SK-N-SH (cell line): ENCODE measurements around the gene TXNDC11. TPM values are rescaled to one million over a fixed set of nuclear protein-coding genes. Genes with fewer than 3 reads are reported as not detected.

Experiments used
- CTCF ChIA-PET: fragments of 300-600, 350-600 bp; formaldehyde crosslinking; extraction: SDS; loops from one replicate; lab custom pipeline; 2021; lab: Yijun Ruan, JAX
- POLR2A ChIA-PET: fragments of 350-600 bp; sonication (Branson Sonifier 250); formaldehyde crosslinking; extraction: SDS; loops from one replicate; lab custom pipeline; 2020; ENCODE audit warnings: antibody characterized with exemption, inconsistent platforms; lab: Yijun Ruan, JAX
- DNase-seq: peaks from one replicate; pipeline ENCODE4 v3.0.0; 2012
- H2AFZ ChIP-seq: fragments of 200-600 bp; sonication (generic); 2 replicates; pipeline ENCODE4 v1.8.1; 2016; ENCODE audit warnings: antibody characterized with exemption, mild to moderate bottlenecking, low read depth
- H3F3A ChIP-seq: fragments of 200-600 bp; sonication (generic); replicated peaks from 2 replicates; pipeline ENCODE3; 2016; ENCODE audit warnings: antibody characterized with exemption, mild to moderate bottlenecking; ENCODE audit not compliant: insufficient read depth
- H3K27ac ChIP-seq, 2 experiments: fragments of 200-500 bp in 1 of 2; fragments of 200-600 bp in 1 of 2; sonication (Bioruptor generic) in 1 of 2; sonication (generic), shearing (Covaris generic) in 1 of 2; 2 replicates each; pipeline versions ENCODE4 v1.5.1 to v1.6.1; 2014 to 2016; ENCODE audit warnings: low read depth in 2 of 2, inconsistent platforms in 1 of 2, low read length in 1 of 2, mild to moderate bottlenecking in 1 of 2, mixed read lengths in 1 of 2
- H3K27me3 ChIP-seq: fragments of 200-600 bp; sonication (generic), shearing (Covaris generic); 2 replicates; pipeline ENCODE4 v1.6.1; 2016; ENCODE audit warnings: mixed run types; ENCODE audit not compliant: insufficient read depth
- H3K36me3 ChIP-seq, 2 experiments: fragments of 200-500 bp in 1 of 2; fragments of 200-600 bp in 1 of 2; sonication (Bioruptor generic) in 1 of 2; sonication (generic) in 1 of 2; replicated peaks in 1 of 2; 2 replicates each; pipeline versions ENCODE3 to v1.5.1; 2014 to 2016; ENCODE audit warnings: low read length in 1 of 2, mild to moderate bottlenecking in 1 of 2; ENCODE audit not compliant: insufficient read depth in 2 of 2, control insufficient read depth in 1 of 2
- H3K4me1 ChIP-seq, 2 experiments: fragments of 200-500 bp in 1 of 2; fragments of 200-600 bp in 1 of 2; sonication (Bioruptor generic) in 1 of 2; sonication (generic), shearing (Covaris generic) in 1 of 2; 2 replicates each; pipeline versions ENCODE4 v1.5.1 to v1.6.1; 2014 to 2016; ENCODE audit warnings: low read depth in 1 of 2, low read length in 1 of 2, mixed run types in 1 of 2; ENCODE audit not compliant: insufficient read depth in 2 of 2, control insufficient read depth in 1 of 2
- H3K4me2 ChIP-seq: fragments of 200-600 bp; sonication (generic), shearing (Covaris generic); 2 replicates; pipeline ENCODE4 v1.6.1; 2017; ENCODE audit warnings: mixed run types
- H3K4me3 ChIP-seq, 2 experiments: fragments of 200-500 bp in 1 of 2; fragments of 200-600 bp in 1 of 2; sonication (Bioruptor generic) in 1 of 2; sonication (generic), shearing (Covaris generic) in 1 of 2; 2 replicates each; pipeline versions ENCODE4 v1.5.1 to v1.8.1; 2014 to 2016; ENCODE audit warnings: low read depth in 2 of 2, inconsistent platforms in 1 of 2, low read length in 1 of 2, mild to moderate bottlenecking in 1 of 2, mixed read lengths in 1 of 2, moderate library complexity in 1 of 2
- H3K79me2 ChIP-seq: fragments of 200-600 bp; sonication (generic); 2 replicates; pipeline ENCODE4 v1.8.1; 2017; ENCODE audit warnings: mild to moderate bottlenecking; ENCODE audit not compliant: insufficient read depth
- H3K9ac ChIP-seq: fragments of 200-600 bp; sonication (generic); 2 replicates; pipeline ENCODE4 v1.6.1; 2017; ENCODE audit warnings: mixed run types
- H3K9me2 ChIP-seq: fragments of 200-600 bp; sonication (generic); 2 replicates; pipeline ENCODE4 v1.6.1; 2017; ENCODE audit warnings: mixed run types
- H3K9me3 ChIP-seq: fragments of 200-600 bp; sonication (generic); 2 replicates; pipeline ENCODE4 v1.6.1; 2017; ENCODE audit warnings: mixed run types, mild to moderate bottlenecking, moderate library complexity
- H4K20me1 ChIP-seq: fragments of 200-600 bp; sonication (generic); 2 replicates; pipeline ENCODE4 v1.6.1; 2017; ENCODE audit warnings: mild to moderate bottlenecking, mixed run types; ENCODE audit not compliant: insufficient read depth
- ELF1 ChIP-seq: IDR thresholded peaks from 2 replicates; pipeline ENCODE4 v1.4.0; 2012
- FOSL2 ChIP-seq: IDR thresholded peaks from 2 replicates; pipeline ENCODE4 v1.4.0; 2012; ENCODE audit warnings: low read depth, mild to moderate bottlenecking, moderate library complexity, borderline replicate concordance
- FOXJ3 ChIP-seq: sonication (generic); formaldehyde crosslinking; IDR thresholded peaks from 2 replicates; pipeline ENCODE4 v1.5.1; 2020; ENCODE audit warnings: mild to moderate bottlenecking, missing genetic modification reagents
- FOXM1 ChIP-seq: IDR thresholded peaks from 2 replicates; pipeline ENCODE4 v1.4.0; 2012; ENCODE audit warnings: low read depth, mild to moderate bottlenecking
- GABPA ChIP-seq: IDR thresholded peaks from 2 replicates; pipeline ENCODE4 v1.4.0; 2012; ENCODE audit warnings: low read depth, mild to moderate bottlenecking
- MEF2A ChIP-seq: IDR thresholded peaks from 2 replicates; pipeline ENCODE4 v1.4.0; 2012; ENCODE audit warnings: low read depth, borderline replicate concordance
- MXI1 ChIP-seq: IDR thresholded peaks from 2 replicates; pipeline ENCODE4 v1.6.1; 2012; ENCODE audit warnings: mild to moderate bottlenecking, low read depth, low read length, improper control_type of control experiment
- PBX3 ChIP-seq: IDR thresholded peaks from 2 replicates; pipeline ENCODE4; 2012
- POLR2AphosphoS5 ChIP-seq: IDR thresholded peaks from 2 replicates; pipeline ENCODE4 v1.6.1; 2012; ENCODE audit warnings: low read depth, low read length
- RAD21 ChIP-seq: IDR thresholded peaks from 2 replicates; pipeline ENCODE4 v1.6.1; 2012; ENCODE audit warnings: mild to moderate bottlenecking, low read length
- RCOR1 ChIP-seq: fragments of 150-350 bp; IDR thresholded peaks from 2 replicates; pipeline ENCODE4 v1.6.1; 2017; ENCODE audit warnings: antibody characterized with exemption, low read length
- RFX5 ChIP-seq: IDR thresholded peaks from 2 replicates; pipeline ENCODE4 v1.6.1; 2012; ENCODE audit warnings: mild to moderate bottlenecking, improper control_type of control experiment, low read length
- SMC3 ChIP-seq: IDR thresholded peaks from 2 replicates; pipeline ENCODE4 v1.6.1; 2012; ENCODE audit warnings: low read depth, low read length, improper control_type of control experiment
- TEAD4 ChIP-seq: IDR thresholded peaks from 2 replicates; pipeline ENCODE4 v1.4.0; 2012; ENCODE audit warnings: mild to moderate bottlenecking, borderline replicate concordance; ENCODE audit not compliant: insufficient read depth
- YY1 ChIP-seq: IDR thresholded peaks from 2 replicates; pipeline ENCODE4 v1.4.0; 2012; ENCODE audit warnings: low read depth, mild to moderate bottlenecking
- ZBTB33 ChIP-seq: IDR thresholded peaks from 2 replicates; pipeline ENCODE4 v1.4.0; 2012; ENCODE audit warnings: low read depth, borderline replicate concordance
- WGBS: methylation state at CpG from one replicate; pipeline ENCODE4 v1.1.6; 2017; ENCODE audit warnings: low lambda C conversion rate; 5-methylcytosine and 5-hydroxymethylcytosine counted together
- polyA plus RNA-seq, 3 experiments: library from polyadenylated mRNA; depleted of rRNA; stranded (reverse); fragments of >200 nt; gene quantifications; 2 replicates each; pipeline ENCODE4 v1.2.3, GENCODE V29; 2012
- TF ChIP-seq, protein P1 (sequence below): fragments of 150-350 bp; IDR thresholded peaks from 2 replicates; pipeline ENCODE4 v1.6.1; 2017; ENCODE audit warnings: antibody characterized with exemption, low read length, low read depth, borderline replicate concordance
- TF ChIP-seq, protein P2 (sequence below): IDR thresholded peaks from 2 replicates; pipeline ENCODE4 v1.4.0; 2012; ENCODE audit warnings: low read depth

The TXNDC11 gene
- polyA plus RNA-seq, 1 of the 3 experiments (the other 2 are of a cell fraction) = 37.0 TPM

DNA sequence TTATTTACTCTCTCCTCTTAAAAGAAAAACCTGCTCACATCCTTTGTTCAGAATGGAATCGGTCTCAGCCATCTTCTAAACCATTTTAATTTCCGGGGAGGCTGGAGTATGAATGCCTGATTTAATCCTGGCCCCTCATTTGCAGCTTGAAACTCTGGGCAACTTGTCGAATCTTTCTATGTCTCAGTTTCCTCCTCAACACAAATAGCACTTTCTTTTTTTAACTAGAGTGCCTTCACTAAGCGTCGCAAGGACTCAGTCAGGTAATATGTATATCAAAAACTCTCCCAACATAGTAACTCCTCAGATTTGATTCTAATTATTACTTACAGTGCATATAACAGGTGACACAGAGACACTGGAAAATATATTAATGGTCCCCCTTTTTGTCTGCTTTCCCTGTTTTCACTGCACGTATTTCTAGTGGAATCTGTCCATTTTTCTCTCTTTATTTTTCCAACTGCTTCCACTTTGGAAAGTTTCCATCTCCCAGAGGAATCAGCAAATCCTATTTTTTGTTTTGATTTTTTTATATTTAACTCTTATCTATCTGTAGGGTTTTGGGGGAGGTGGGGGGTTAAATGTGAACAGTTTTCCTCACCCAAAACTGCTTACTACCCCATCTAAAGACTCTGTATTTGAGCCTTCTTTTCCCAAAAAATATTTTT is 55.8 kb downstream of the TXNDC11 start:
- Histone ChIP-seq H3K4me1 (peaks cover 6 to 19% of the 10 kb centered on the region in 2 experiments; a peak in 3 of 4 replicates), H3K27me3 (no peaks in the 10 kb centered on the region), H3K27ac (peak overlapping the region in 1 of 2 experiments; percentile 11; a peak in 1 of 4 replicates), H3K4me3 (no peak overlapping the region), H2AFZ (no peak overlapping the region), H3K9ac (no peak overlapping the region), H3F3A (peaks cover 22% of the 10 kb centered on the region), H3K9me3 (no peaks in the 10 kb centered on the region), H3K79me2 (peaks cover 26% of the 10 kb centered on the region), H4K20me1 (peaks cover 20% of the 10 kb centered on the region), H3K36me3 (peaks cover 55 to 64% of the 10 kb centered on the region in 2 experiments), H3K9me2 (no peaks in the 10 kb centered on the region), H3K4me2 (no peak overlapping the region)
- POLR2A ChIA-PET = no interaction called here
- no peak for TF ChIP-seq TEAD4
- no peak for TF ChIP-seq POLR2AphosphoS5
- TF ChIP-seq RAD21 = no peak
- no peak for TF ChIP-seq FOXJ3 (CRISPR knock-in tag)
- no peak for TF ChIP-seq FOSL2
- WGBS = 88% methylated on average over 6 of the region's 6 CpGs
- DNase-seq = no peak
- CTCF ChIA-PET = interaction anchor here (1.9 kb wide), 1 partner anchor 291 kb away, joined by 4 read pairs; no protein-coding TSS in a partner anchor

DNA sequence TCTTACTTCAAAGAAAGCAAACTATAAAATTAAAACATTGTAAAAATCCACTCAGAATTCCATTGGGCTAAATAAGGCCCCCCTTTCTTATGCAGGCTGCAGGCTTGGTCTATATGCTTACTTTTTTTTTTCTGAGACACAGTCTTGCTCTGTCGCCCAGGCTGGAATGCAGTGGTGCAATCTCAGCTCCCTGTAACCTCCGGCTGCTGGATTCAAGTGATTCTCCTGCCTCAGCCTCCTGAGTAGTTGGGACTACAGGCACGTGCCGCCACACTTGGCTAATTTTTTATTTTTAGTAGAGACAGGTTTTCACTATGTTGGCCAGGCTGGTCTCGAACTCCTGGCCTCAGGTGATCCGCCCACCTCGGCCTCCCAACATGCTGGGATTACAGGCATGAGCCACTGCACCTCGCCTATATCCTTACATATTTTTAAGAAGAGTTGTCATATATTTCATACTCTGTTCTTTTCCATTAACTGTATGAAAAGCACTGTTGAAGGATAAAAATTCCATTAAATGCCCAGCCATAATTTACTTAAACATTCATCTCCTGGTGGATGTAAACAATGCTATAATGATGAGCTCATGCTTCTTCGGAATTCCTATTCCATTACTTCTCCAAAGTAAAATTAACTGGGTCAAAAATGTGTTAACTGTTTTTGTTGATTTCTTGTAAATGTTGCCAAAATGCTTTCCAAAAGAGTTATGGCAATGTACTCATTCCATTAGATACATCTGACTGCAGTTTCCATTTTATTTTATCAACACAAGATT is 56.6 kb downstream of the TXNDC11 start:
- H4K20me1 ChIP-seq = peaks cover 29% of the 10 kb centered on the region
- no peaks in the 10 kb centered on the region for H3K27me3 ChIP-seq
- H3K9me3 ChIP-seq = no peaks in the 10 kb centered on the region
- no peak overlapping the region for H2AFZ ChIP-seq
- 88% methylated on average over 9 of the region's 9 CpGs for WGBS
- H3K4me2 ChIP-seq = no peak overlapping the region
- peaks cover 6 to 19% of the 10 kb centered on the region in 2 experiments; a peak in 3 of 4 replicates for H3K4me1 ChIP-seq
- H3K9ac ChIP-seq = no peak overlapping the region
- POLR2A ChIA-PET = no interaction called here
- peaks cover 22% of the 10 kb centered on the region for H3F3A ChIP-seq
- H3K27ac ChIP-seq = peak overlapping the region in 1 of 2 experiments; percentile 11; a peak in 1 of 4 replicates
- CTCF ChIA-PET = interaction anchor here (1.0 kb wide), 1 partner anchor 28 kb away, joined by 3 read pairs; no protein-coding TSS in a partner anchor
- peaks cover 34% of the 10 kb centered on the region for H3K79me2 ChIP-seq
- no peak for DNase-seq
- no peaks in the 10 kb centered on the region for H3K9me2 ChIP-seq
- no peak overlapping the region for H3K4me3 ChIP-seq
- peaks cover 52 to 62% of the 10 kb centered on the region in 2 experiments for H3K36me3 ChIP-seq
- TF ChIP-seq FOSL2 = no peak
- no peak for TF ChIP-seq ELF1
- TF ChIP-seq GABPA = no peak
- TF ChIP-seq SMC3 = no peak
- no peak for TF ChIP-seq RCOR1
- TF ChIP-seq, protein P1, sequence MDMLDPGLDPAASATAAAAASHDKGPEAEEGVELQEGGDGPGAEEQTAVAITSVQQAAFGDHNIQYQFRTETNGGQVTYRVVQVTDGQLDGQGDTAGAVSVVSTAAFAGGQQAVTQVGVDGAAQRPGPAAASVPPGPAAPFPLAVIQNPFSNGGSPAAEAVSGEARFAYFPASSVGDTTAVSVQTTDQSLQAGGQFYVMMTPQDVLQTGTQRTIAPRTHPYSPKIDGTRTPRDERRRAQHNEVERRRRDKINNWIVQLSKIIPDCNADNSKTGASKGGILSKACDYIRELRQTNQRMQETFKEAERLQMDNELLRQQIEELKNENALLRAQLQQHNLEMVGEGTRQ = no peak
- no peak for TF ChIP-seq MXI1
- no peak for TF ChIP-seq RFX5
- no peak for TF ChIP-seq ZBTB33
- no peak for TF ChIP-seq TEAD4
- TF ChIP-seq MEF2A = no peak
- TF ChIP-seq, protein P2, sequence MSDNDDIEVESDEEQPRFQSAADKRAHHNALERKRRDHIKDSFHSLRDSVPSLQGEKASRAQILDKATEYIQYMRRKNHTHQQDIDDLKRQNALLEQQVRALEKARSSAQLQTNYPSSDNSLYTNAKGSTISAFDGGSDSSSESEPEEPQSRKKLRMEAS = no peak
- TF ChIP-seq FOXM1 = no peak
- no peak for TF ChIP-seq YY1
- no peak for TF ChIP-seq RAD21
- no peak for TF ChIP-seq PBX3
